K562 (cell line): Measurements from ENCODE around the gene BCAS1. TPM values are rescaled to one million over a fixed set of nuclear protein-coding genes. Genes with fewer than 3 reads are reported as not detected.

ENCODE experiments used
- ATAC-seq: fragments of 200-7000 bp; cut with Tn5 transposase; 3 replicates; pipeline ENCODE4 v1.9.1; 2020; ENCODE audit warnings: moderate library complexity
- BruUV-seq: library from RNA; stranded (reverse); fragments of 400-500 nt; replicated peaks from 2 replicates; lab custom pipeline; 2021; lab: Mats Ljungman, UMichigan
- CTCF ChIA-PET: fragments of 300-600 bp; formaldehyde crosslinking; extraction: SDS; loops from one replicate; lab custom pipeline; 2021; ENCODE audit warnings: low intra/inter-chr PET ratio; lab: Yijun Ruan, JAX
- POLR2A ChIA-PET: fragments of 300-600, 350-650 bp; sonication (Branson Sonifier 250); formaldehyde crosslinking; extraction: SDS; loops from one replicate; lab custom pipeline; 2021; ENCODE audit warnings: antibody characterized with exemption, inconsistent platforms; lab: Yijun Ruan, JAX
- DNase-seq, 4 experiments: peaks; one replicate each; pipeline versions ENCODE4 v3.0.0 to v3.0.0-alpha.2; 2011 to 2018; ENCODE audit warnings: low spot score in 3 of 4, mixed read lengths in 3 of 4; ENCODE audit errors: extremely low read depth in 1 of 4
- FAIRE-seq: peaks from 2 replicates; lab custom pipeline; 2011; peaks lifted over from hg19 to GRCh38; lab: Jason Lieb, UNC
- H2AFZ ChIP-seq: 2 replicates; pipeline ENCODE4 v1.6.0; 2011; ENCODE audit warnings: low read depth, low read length, control low read depth, inconsistent platforms
- H3K27ac ChIP-seq: fragments of 200-600 bp; 3 replicates; pipeline ENCODE4 v1.8.0; 2011; ENCODE audit warnings: low read depth, mild to moderate bottlenecking, control low read depth, inconsistent platforms, low read length, moderate library complexity, mixed read lengths; ENCODE audit errors: extremely low read depth
- H3K27me3 ChIP-seq, 2 experiments: fragments of 300-600 bp in 1 of 2; 2 replicates in 1 of 2; 3 replicates in 1 of 2; pipeline versions ENCODE4 v1.6.0 to v1.8.0; 2011; ENCODE audit warnings: inconsistent platforms in 2 of 2, low read length in 2 of 2, mild to moderate bottlenecking in 1 of 2, mixed read lengths in 1 of 2, moderate library complexity in 1 of 2; ENCODE audit not compliant: control insufficient read depth in 2 of 2, insufficient read depth in 2 of 2
- H3K36me3 ChIP-seq: fragments of 300-600 bp; 3 replicates; pipeline ENCODE4 v1.8.0; 2011; ENCODE audit warnings: mild to moderate bottlenecking, low read length, inconsistent platforms; ENCODE audit not compliant: control insufficient read depth, insufficient read depth
- H3K4me1 ChIP-seq, 2 experiments: fragments of 200-600 bp in 1 of 2; replicated peaks in 1 of 2; 2 replicates in 1 of 2; 3 replicates in 1 of 2; pipeline versions ENCODE4 v1.5.1 to v1.8.0; 2011; ENCODE audit warnings: inconsistent platforms in 2 of 2, low read length in 2 of 2, mild to moderate bottlenecking in 1 of 2, mixed read lengths in 1 of 2, moderate library complexity in 1 of 2; ENCODE audit not compliant: control insufficient read depth in 2 of 2, insufficient read depth in 2 of 2
- H3K4me2 ChIP-seq: 2 replicates; pipeline ENCODE4 v1.6.1; 2011; ENCODE audit warnings: low read length, control low read depth, inconsistent platforms, mixed read lengths; ENCODE audit not compliant: insufficient read depth
- H3K4me3 ChIP-seq: fragments of 200-600 bp; sonication (generic), shearing (Covaris generic); 2 replicates; pipeline ENCODE4 v1.5.1; 2016; ENCODE audit warnings: control low read depth, inconsistent platforms
- H3K79me2 ChIP-seq: fragments of 200-600 bp; 3 replicates; pipeline ENCODE4 v1.8.0; 2011; ENCODE audit warnings: low read length, inconsistent platforms; ENCODE audit not compliant: control insufficient read depth, insufficient read depth
- H3K9ac ChIP-seq, 2 experiments: 2 replicates each; pipeline versions ENCODE4 v1.6.0 to v1.6.1; 2011; ENCODE audit warnings: low read depth in 2 of 2, low read length in 2 of 2, control low read depth in 1 of 2, inconsistent platforms in 1 of 2, mild to moderate bottlenecking in 1 of 2, mixed read lengths in 1 of 2; ENCODE audit not compliant: insufficient read depth in 1 of 2
- H3K9me1 ChIP-seq: one replicate; pipeline ENCODE4 v1.6.0; 2011; ENCODE audit warnings: inconsistent platforms, mild to moderate bottlenecking, low read length, moderate library complexity; ENCODE audit not compliant: control insufficient read depth, insufficient read depth
- H3K9me3 ChIP-seq: replicated peaks from 2 replicates; pipeline ENCODE4 v1.5.1; 2011; ENCODE audit warnings: low read depth, low read length, inconsistent platforms; ENCODE audit not compliant: control insufficient read depth, insufficient read depth
- H4K20me1 ChIP-seq: replicated peaks from 2 replicates; pipeline ENCODE4 v1.6.1; 2011; ENCODE audit warnings: low read length, inconsistent platforms, mixed read lengths; ENCODE audit not compliant: control insufficient read depth, insufficient read depth
- ADNP ChIP-seq: fragments of 200-800 bp; sonication (Bioruptor generic); IDR thresholded peaks from 2 replicates; pipeline ENCODE4 v1.6.1; 2016; ENCODE audit warnings: missing genetic modification characterization, missing compliant biosample characterization
- BCOR ChIP-seq: fragments of 450-650 bp; IDR thresholded peaks from 2 replicates; pipeline ENCODE4 v1.6.1; 2016
- KDM1A ChIP-seq, 2 experiments: fragments of 450-650 bp; IDR thresholded peaks; 2 replicates each; pipeline ENCODE4 v1.6.1; 2016; ENCODE audit warnings: mild to moderate bottlenecking in 2 of 2
- RBM25 ChIP-seq: fragments of 200-400 bp; formaldehyde crosslinking; IDR thresholded peaks from 2 replicates; pipeline ENCODE4 v1.6.1; 2018; ENCODE audit warnings: low read length, low read depth, moderate library complexity; ENCODE audit not compliant: severe bottlenecking
- ZNF24 ChIP-seq: fragments of 450-650 bp; IDR thresholded peaks from 2 replicates; pipeline ENCODE4 v1.6.1; 2016
- ZNF316 ChIP-seq: fragments of 450-650 bp; IDR thresholded peaks from 2 replicates; pipeline ENCODE4 v1.6.1; 2016
- WGBS: fragments of 100-300 bp; shearing (Covaris generic); methylation state at CpG from one replicate; pipeline ENCODE4 v1.1.6; 2016; ENCODE audit warnings: low coverage, mixed read lengths; ENCODE audit not compliant: insufficient coverage; ENCODE audit errors: missing lambda C conversion rate; 5-methylcytosine and 5-hydroxymethylcytosine counted together
- in situ Hi-C: fragments of 300-500 bp; cut with MboI; formaldehyde crosslinking; loops from 4 replicates; pipeline ENCODE4 v1.15.0; 2018; ENCODE audit warnings: inconsistent platforms, mixed read lengths
- intact Hi-C: fragments of 100-400 bp; cut with micrococcal nuclease; formaldehyde crosslinking; loops from 2 replicates; pipeline ENCODE4 v1.14.2; 2022
- polyA plus RNA-seq, 8 experiments: library from polyadenylated mRNA; depleted of rRNA in 4 of 8; stranded (reverse) in 5 of 8; unstranded in 3 of 8; fragments of >200 nt; fragmentation: Nextera tagmentation in 2 of 8; fragmentation: Illumina TruSeq in 1 of 8; extraction: Ambion mirVana in 2 of 8; extraction: Trizol in 1 of 8; gene quantifications; 2 replicates each; pipeline versions ENCODE4 v1.2.1 to v1.2.3, GENCODE V29; 2011 to 2014; ENCODE audit warnings: inconsistent platforms in 1 of 8, missing spikeins in 1 of 8
- total RNA-seq, 7 experiments: library from RNA; depleted of rRNA in 6 of 7; stranded (reverse); fragments of >200 nt in 6 of 7; fragmentation: Illumina TruSeq in 2 of 7; extraction: Trizol in 2 of 7; gene quantifications; 2 replicates each; pipeline versions ENCODE4 v1.2.1 to v1.2.3, GENCODE V29; 2011 to 2021; ENCODE audit warnings: low replicate concordance in 1 of 7
- TF ChIP-seq, protein P1 (sequence below): sonication (generic); formaldehyde crosslinking; IDR thresholded peaks from 2 replicates; pipeline ENCODE4 v1.8.1; 2023; ENCODE audit warnings: mild to moderate bottlenecking, missing genetic modification reagents
- TF ChIP-seq, protein P2 (sequence below): fragments of 450-650 bp; formaldehyde crosslinking; IDR thresholded peaks from 2 replicates; pipeline ENCODE4 v1.4.0; 2020; ENCODE audit warnings: mild to moderate bottlenecking

The BCAS1 gene
- total and polyA plus RNA-seq, 9 of the 15 experiments (the other 6 are each of a cell fraction or from before 2014, with no cell fraction given): 0.18 to 2.3 (median 0.93) TPM

DNA sequence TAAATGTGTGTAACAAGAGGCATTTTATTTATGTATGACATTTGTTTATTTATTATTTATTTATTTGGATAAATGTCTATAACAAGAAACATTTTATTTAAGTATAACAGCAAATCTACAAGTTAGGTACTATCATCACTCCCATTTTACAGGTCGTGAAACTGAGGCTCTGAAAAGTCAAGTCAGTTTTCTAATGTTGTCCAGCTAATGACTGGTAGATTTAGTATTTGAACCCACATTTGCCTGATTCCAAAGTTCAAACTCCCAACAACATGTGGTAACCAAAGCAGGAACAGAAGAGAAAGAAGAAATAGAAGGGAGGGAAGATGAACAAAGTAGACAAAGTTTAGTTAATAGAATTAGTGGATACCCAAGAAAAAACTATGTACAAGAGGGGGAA lies 32.9 kb downstream of the BCAS1 start:
- Histone ChIP-seq H4K20me1 (no peaks in the 10 kb centered on the region), H3K27me3 (no peaks in the 10 kb centered on the region), H3K4me3 (no peak overlapping the region), H2AFZ (no peak overlapping the region), H3K27ac (no peak overlapping the region), H3K9me1 (no peaks in the 10 kb centered on the region), H3K36me3 (no peaks in the 10 kb centered on the region), H3K9me3 (no peaks in the 10 kb centered on the region; the same call in 1 of the 2 replicates), H3K9ac (no peak overlapping the region), H3K4me2 (no peak overlapping the region), H3K4me1 (peaks cover 0 to 3% of the 10 kb centered on the region in 2 experiments; a peak in 2 of 5 replicates), H3K79me2 (no peaks in the 10 kb centered on the region)
- no TSS peak for BruUV-seq
- intact Hi-C loops (no loop called here), in situ Hi-C loops (no loop called here)
- TF ChIP-seq, protein P1, sequence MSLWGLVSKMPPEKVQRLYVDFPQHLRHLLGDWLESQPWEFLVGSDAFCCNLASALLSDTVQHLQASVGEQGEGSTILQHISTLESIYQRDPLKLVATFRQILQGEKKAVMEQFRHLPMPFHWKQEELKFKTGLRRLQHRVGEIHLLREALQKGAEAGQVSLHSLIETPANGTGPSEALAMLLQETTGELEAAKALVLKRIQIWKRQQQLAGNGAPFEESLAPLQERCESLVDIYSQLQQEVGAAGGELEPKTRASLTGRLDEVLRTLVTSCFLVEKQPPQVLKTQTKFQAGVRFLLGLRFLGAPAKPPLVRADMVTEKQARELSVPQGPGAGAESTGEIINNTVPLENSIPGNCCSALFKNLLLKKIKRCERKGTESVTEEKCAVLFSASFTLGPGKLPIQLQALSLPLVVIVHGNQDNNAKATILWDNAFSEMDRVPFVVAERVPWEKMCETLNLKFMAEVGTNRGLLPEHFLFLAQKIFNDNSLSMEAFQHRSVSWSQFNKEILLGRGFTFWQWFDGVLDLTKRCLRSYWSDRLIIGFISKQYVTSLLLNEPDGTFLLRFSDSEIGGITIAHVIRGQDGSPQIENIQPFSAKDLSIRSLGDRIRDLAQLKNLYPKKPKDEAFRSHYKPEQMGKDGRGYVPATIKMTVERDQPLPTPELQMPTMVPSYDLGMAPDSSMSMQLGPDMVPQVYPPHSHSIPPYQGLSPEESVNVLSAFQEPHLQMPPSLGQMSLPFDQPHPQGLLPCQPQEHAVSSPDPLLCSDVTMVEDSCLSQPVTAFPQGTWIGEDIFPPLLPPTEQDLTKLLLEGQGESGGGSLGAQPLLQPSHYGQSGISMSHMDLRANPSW (CRISPR knock-in tag): no peak
- TF ChIP-seq, protein P2, sequence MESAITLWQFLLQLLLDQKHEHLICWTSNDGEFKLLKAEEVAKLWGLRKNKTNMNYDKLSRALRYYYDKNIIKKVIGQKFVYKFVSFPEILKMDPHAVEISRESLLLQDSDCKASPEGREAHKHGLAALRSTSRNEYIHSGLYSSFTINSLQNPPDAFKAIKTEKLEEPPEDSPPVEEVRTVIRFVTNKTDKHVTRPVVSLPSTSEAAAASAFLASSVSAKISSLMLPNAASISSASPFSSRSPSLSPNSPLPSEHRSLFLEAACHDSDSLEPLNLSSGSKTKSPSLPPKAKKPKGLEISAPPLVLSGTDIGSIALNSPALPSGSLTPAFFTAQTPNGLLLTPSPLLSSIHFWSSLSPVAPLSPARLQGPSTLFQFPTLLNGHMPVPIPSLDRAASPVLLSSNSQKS: no peak
- no peak for TF ChIP-seq ZNF24
- no peak for TF ChIP-seq ZNF316
- peak; percentile 68; the same call in 1 of the 2 replicates for TF ChIP-seq ADNP (tag)
- peak; percentile 86 for TF ChIP-seq RBM25
- peak; percentile 56; the same call in 1 of the 2 replicates for TF ChIP-seq BCOR
- TF ChIP-seq KDM1A (IDR thresholded peaks at IDR 0.05): peak; percentile 17 to 31; a peak in 1 of 4 replicates
- WGBS: 0% methylated on average over 1 of the region's 1 CpG
- DNase-seq (no peak), FAIRE-seq (no peak), ATAC-seq (no peak)
- POLR2A ChIA-PET: interaction anchor here (1.0 kb wide), 1 partner anchor 9 kb away, joined by 3 read pairs; no protein-coding TSS in a partner anchor
- CTCF ChIA-PET: no interaction called here
